ENCODE data around the gene ENTHD1. TPM values are rescaled to one million over a fixed set of nuclear protein-coding genes. Genes with fewer than 3 reads are reported as not detected.

Gene ENTHD1
- total RNA-seq, 4 donors from 2014 or later, result not detected

- no peak for DNase-seq (ENCODE audit: low spot score in 2 of 2)
- Histone ChIP-seq H3K9me3 (no peaks in the 10 kb centered on the region), H3K4me3 (no peak overlapping the region), H3K27me3 (peaks cover 19% of the 10 kb centered on the region), H3K27ac (no peak overlapping the region), H3K4me1 (no peaks in the 10 kb centered on the region), H3K36me3 (no peaks in the 10 kb centered on the region)
- 72% methylated on average over 18 of the region's 18 CpGs for WGBS
- no peak for TF ChIP-seq POLR2AphosphoS5 (IDR thresholded peaks at IDR 0.05)
- no peak for TF ChIP-seq EP300 (IDR thresholded peaks at IDR 0.05)
- no peak for TF ChIP-seq POLR2A (IDR thresholded peaks at IDR 0.05)
- TF ChIP-seq CTCF (IDR thresholded peaks at IDR 0.05), result no peak
Observed at GRCh38 chr22:39712751-39713525, 180.6 kb downstream of the ENTHD1 start.

- H3K4me3 ChIP-seq, result no peak overlapping the region
- peaks cover 22% of the 10 kb centered on the region for H3K27me3 ChIP-seq
- H3K4me1 ChIP-seq, result no peaks in the 10 kb centered on the region
- TF ChIP-seq CTCF (IDR thresholded peaks at IDR 0.05), result no peak
- no peak for TF ChIP-seq POLR2AphosphoS5 (IDR thresholded peaks at IDR 0.05)
- no peak for TF ChIP-seq EP300 (IDR thresholded peaks at IDR 0.05)
- no peak for TF ChIP-seq POLR2A (IDR thresholded peaks at IDR 0.05)
- 100% methylated on average over 1 of the region's 1 CpG for WGBS
- no peaks in the 10 kb centered on the region for H3K9me3 ChIP-seq
- no peaks in the 10 kb centered on the region for H3K36me3 ChIP-seq
- no peak overlapping the region for H3K27ac ChIP-seq
- no peak for DNase-seq (ENCODE audit: low spot score in 2 of 2)
Observed at GRCh38 chr22:39712081-39712480, 181.5 kb downstream of the ENTHD1 start.

- Histone ChIP-seq H3K36me3 (no peaks in the 10 kb centered on the region), H3K27me3 (peaks cover 22% of the 10 kb centered on the region), H3K27ac (no peak overlapping the region), H3K4me1 (no peaks in the 10 kb centered on the region), H3K9me3 (no peaks in the 10 kb centered on the region), H3K4me3 (no peak overlapping the region)
- TF ChIP-seq POLR2A (IDR thresholded peaks at IDR 0.05) (no peak), POLR2AphosphoS5 (IDR thresholded peaks at IDR 0.05) (no peak), CTCF (IDR thresholded peaks at IDR 0.05) (no peak), EP300 (IDR thresholded peaks at IDR 0.05) (no peak)
- WGBS, result 78% methylated on average over 15 of the region's 15 CpGs
- DNase-seq (ENCODE audit: low spot score in 2 of 2), result no peak
Observed at GRCh38 chr22:39710380-39711150, 183.0 kb downstream of the ENTHD1 start.

- 74% methylated on average over 5 of the region's 5 CpGs for WGBS
- Histone ChIP-seq H3K27ac (no peak overlapping the region), H3K27me3 (peaks cover 40% of the 10 kb centered on the region), H3K4me1 (peaks cover 11% of the 10 kb centered on the region), H3K36me3 (no peaks in the 10 kb centered on the region), H3K4me3 (no peak overlapping the region), H3K9me3 (no peaks in the 10 kb centered on the region)
- no peak for DNase-seq (ENCODE audit: low spot score in 2 of 2)
- TF ChIP-seq CTCF (IDR thresholded peaks at IDR 0.05) (no peak), POLR2AphosphoS5 (IDR thresholded peaks at IDR 0.05) (no peak), POLR2A (IDR thresholded peaks at IDR 0.05) (no peak), EP300 (IDR thresholded peaks at IDR 0.05) (no peak)
Observed at GRCh38 chr22:39707816-39708215, 185.7 kb downstream of the ENTHD1 start.

GRCh38 chr22:39707351-39707750 is 186.2 kb downstream of the ENTHD1 start:
- no peak overlapping the region for H3K4me3 ChIP-seq

More at GRCh38 chr22:39707351-39707750, 186.2 kb downstream of the ENTHD1 start:
- no peaks in the 10 kb centered on the region for H3K9me3 ChIP-seq
- H3K4me1 ChIP-seq, result peaks cover 11% of the 10 kb centered on the region
- no peak overlapping the region for H3K27ac ChIP-seq
- TF ChIP-seq EP300 (IDR thresholded peaks at IDR 0.05), result no peak
- TF ChIP-seq POLR2AphosphoS5 (IDR thresholded peaks at IDR 0.05), result no peak
- TF ChIP-seq CTCF (IDR thresholded peaks at IDR 0.05), result no peak
- DNase-seq (ENCODE audit: low spot score in 2 of 2), result no peak
- no peaks in the 10 kb centered on the region for H3K36me3 ChIP-seq
- 93% methylated on average over 3 of the region's 5 CpGs for WGBS
- H3K27me3 ChIP-seq, result peaks cover 39% of the 10 kb centered on the region

Data from suprapubic skin (tissue), 4 donors.